HepG2 (cell line): Measurements from ENCODE around the gene ESPN. TPM values are rescaled to one million over a fixed set of nuclear protein-coding genes. Genes with fewer than 3 reads are reported as not detected.

Experiments used
- ATF1 ChIP-seq: IDR thresholded peaks from 2 replicates; pipeline ENCODE4 v1.6.1; 2016; ENCODE audit warnings: mild to moderate bottlenecking, control low read depth
- BCL6 ChIP-seq: IDR thresholded peaks from 2 replicates; pipeline ENCODE4 v1.6.1; 2016; ENCODE audit warnings: missing genetic modification reagents, missing compliant biosample characterization
- BRCA1 ChIP-seq: sonication (generic); formaldehyde crosslinking; IDR thresholded peaks from 2 replicates; pipeline ENCODE4 v1.4.0; 2020; ENCODE audit warnings: missing genetic modification reagents
- CBX1 ChIP-seq: IDR thresholded peaks from one replicate; pipeline ENCODE4 v1.6.1; 2016; ENCODE audit warnings: antibody characterized with exemption, low read depth
- CBX5 ChIP-seq: sonication (generic); formaldehyde crosslinking; IDR thresholded peaks from 2 replicates; pipeline ENCODE4 v1.4.0; 2020; ENCODE audit warnings: missing genetic modification reagents, borderline replicate concordance
- KDM3A ChIP-seq: IDR thresholded peaks from 2 replicates; pipeline ENCODE4 v1.6.1; 2018; ENCODE audit warnings: low read depth, missing compliant biosample characterization
- KLF11 ChIP-seq: IDR thresholded peaks from 2 replicates; pipeline ENCODE4 v1.6.1; 2016; ENCODE audit warnings: missing compliant biosample characterization
- KLF16 ChIP-seq, 2 experiments: sonication (generic) in 1 of 2; formaldehyde crosslinking in 1 of 2; IDR thresholded peaks; 2 replicates each; pipeline versions ENCODE4 v1.6.1 to v1.8.0; 2016 to 2023; ENCODE audit warnings: missing genetic modification reagents in 2 of 2, missing compliant biosample characterization in 1 of 2
- MTF2 ChIP-seq: sonication (generic); formaldehyde crosslinking; IDR thresholded peaks from 2 replicates; pipeline ENCODE4 v1.5.0; 2020; ENCODE audit warnings: missing genetic modification reagents, borderline replicate concordance
- NFIB ChIP-seq: sonication (generic); formaldehyde crosslinking; IDR thresholded peaks from 2 replicates; pipeline ENCODE4 v1.9.0; 2021; ENCODE audit warnings: missing genetic modification reagents, mild to moderate bottlenecking, borderline replicate concordance
- PAF1 ChIP-seq: IDR thresholded peaks from 2 replicates; pipeline ENCODE4 v1.6.1; 2016; ENCODE audit warnings: missing genetic modification reagents, missing compliant biosample characterization
- RARG ChIP-seq: sonication (generic); formaldehyde crosslinking; IDR thresholded peaks from 2 replicates; pipeline ENCODE4 v1.4.0; 2020; ENCODE audit warnings: low read depth, mild to moderate bottlenecking, missing genetic modification reagents
- SOX13 ChIP-seq, 3 experiments: fragments of 450-650 bp in 1 of 3; sonication (generic) in 1 of 3; formaldehyde crosslinking in 1 of 3; IDR thresholded peaks in 2 of 3; conservative IDR thresholded peaks in 1 of 3; 2 replicates each; pipeline versions ENCODE4 v1.5.0 to v1.6.1; 2016 to 2020; ENCODE audit warnings: antibody characterized with exemption in 1 of 3, mild to moderate bottlenecking in 1 of 3, missing compliant biosample characterization in 1 of 3, missing genetic modification reagents in 1 of 3, moderate library complexity in 1 of 3
- SRSF1 ChIP-seq: fragments of 200-400 bp; formaldehyde crosslinking; optimal IDR thresholded peaks from 2 replicates; pipeline ENCODE3; 2017; ENCODE audit warnings: mild to moderate bottlenecking, low read depth, low read length, moderate library complexity
- TBX3 ChIP-seq: fragments of 450-650 bp; IDR thresholded peaks from 2 replicates; pipeline ENCODE4 v1.6.1; 2017; ENCODE audit warnings: antibody characterized with exemption, mild to moderate bottlenecking, inconsistent platforms, borderline replicate concordance
- THAP11 ChIP-seq: IDR thresholded peaks from 2 replicates; pipeline ENCODE4 v1.6.1; 2016; ENCODE audit warnings: missing biosample characterization, missing genetic modification reagents
- USF2 ChIP-seq, 2 experiments: sonication (generic) in 1 of 2; formaldehyde crosslinking in 1 of 2; IDR thresholded peaks; 2 replicates each; pipeline versions ENCODE4 v1.5.1 to v1.6.1; 2011 to 2020; ENCODE audit warnings: borderline replicate concordance in 1 of 2, low read depth in 1 of 2, low read length in 1 of 2, mild to moderate bottlenecking in 1 of 2, missing genetic modification reagents in 1 of 2, moderate library complexity in 1 of 2
- YEATS4 ChIP-seq: sonication (generic); formaldehyde crosslinking; IDR thresholded peaks from 2 replicates; pipeline ENCODE4 v1.4.0; 2020; ENCODE audit warnings: missing genetic modification reagents, borderline replicate concordance
- ZEB1 ChIP-seq: IDR thresholded peaks from 2 replicates; pipeline ENCODE4 v1.6.1; 2012; ENCODE audit warnings: mild to moderate bottlenecking, low read depth, inconsistent platforms; ENCODE audit not compliant: insufficient replicate concordance
- ZFP1 ChIP-seq: IDR thresholded peaks from 2 replicates; pipeline ENCODE4 v1.6.1; 2016
- ZKSCAN8 ChIP-seq: IDR thresholded peaks from 2 replicates; pipeline ENCODE4 v1.6.1; 2016; ENCODE audit warnings: borderline replicate concordance, missing genetic modification reagents, missing compliant biosample characterization
- ZNF101 ChIP-seq: sonication (generic); formaldehyde crosslinking; IDR thresholded peaks from 2 replicates; pipeline ENCODE4 v1.4.0; 2020; ENCODE audit warnings: mild to moderate bottlenecking, low read depth, missing genetic modification reagents, borderline replicate concordance
- ZNF235 ChIP-seq: sonication (generic); formaldehyde crosslinking; IDR thresholded peaks from 2 replicates; pipeline ENCODE4 v1.8.1; 2023; ENCODE audit warnings: mild to moderate bottlenecking, missing genetic modification reagents, borderline replicate concordance
- ZNF274 ChIP-seq: sonication (generic); formaldehyde crosslinking; IDR thresholded peaks from 2 replicates; pipeline ENCODE4 v1.5.1; 2020; ENCODE audit warnings: mild to moderate bottlenecking, missing genetic modification reagents
- ZNF709 ChIP-seq: sonication (generic); formaldehyde crosslinking; IDR thresholded peaks from 2 replicates; pipeline ENCODE4 v1.5.0; 2020; ENCODE audit warnings: mild to moderate bottlenecking, missing genetic modification reagents
- ZNF777 ChIP-seq: sonication (generic); formaldehyde crosslinking; IDR thresholded peaks from 2 replicates; pipeline ENCODE4 v1.4.0; 2020; ENCODE audit warnings: missing genetic modification reagents
- ZNF850 ChIP-seq: sonication (generic); formaldehyde crosslinking; conservative IDR thresholded peaks from 2 replicates; pipeline ENCODE4 v1.9.0; 2021; ENCODE audit warnings: mild to moderate bottlenecking, missing genetic modification reagents
- ZSCAN21 ChIP-seq: sonication (generic); formaldehyde crosslinking; IDR thresholded peaks from 2 replicates; pipeline ENCODE4 v1.8.0; 2022; ENCODE audit warnings: mild to moderate bottlenecking, missing genetic modification reagents, moderate library complexity, borderline replicate concordance
- polyA plus RNA-seq, 8 experiments: library from polyadenylated mRNA; depleted of rRNA in 3 of 8; stranded (reverse) in 7 of 8; unstranded in 1 of 8; fragments of >200 nt; fragmentation: Illumina TruSeq in 4 of 8; extraction: Trizol in 4 of 8; gene quantifications; 2 replicates each; pipeline versions ENCODE4 v1.2.1 to v1.2.3, GENCODE V29; 2011 to 2016; ENCODE audit warnings: low read depth in 4 of 8, missing spikeins in 1 of 8, mixed read lengths in 1 of 8; ENCODE audit not compliant: insufficient read depth in 1 of 8
- total RNA-seq, 5 experiments: library from RNA; depleted of rRNA; stranded (reverse); fragments of >200 nt; fragmentation: Illumina TruSeq; extraction: Trizol; gene quantifications; 2 replicates each; pipeline ENCODE4 v1.2.3, GENCODE V29; 2016; ENCODE audit warnings: low read depth in 1 of 5
- TF ChIP-seq, protein P1 (sequence below): sonication (generic); formaldehyde crosslinking; IDR thresholded peaks from 2 replicates; pipeline ENCODE4 v1.4.0; 2020; ENCODE audit warnings: missing genetic modification reagents
- TF ChIP-seq, protein P2 (sequence below): sonication (generic); formaldehyde crosslinking; IDR thresholded peaks from 2 replicates; pipeline ENCODE4 v1.4.0; 2020; ENCODE audit warnings: missing genetic modification reagents

Gene ESPN
- total and polyA plus RNA-seq, 2 of the 13 experiments (the other 11 are each of a cell fraction or from before 2014, with no cell fraction given): 48.6 to 54.2 TPM

GRCh38 chr1:6491081-6491449 lies 66.5 kb downstream of the ESPN start (continued):
- no peak for TF ChIP-seq USF2 (IDR thresholded peaks at IDR 0.05; ENCODE audit: low read depth, low read length)
- no peak for TF ChIP-seq USF2 (CRISPR knock-in tag; IDR thresholded peaks at IDR 0.05; ENCODE audit: borderline replicate concordance)
- TF ChIP-seq ZEB1: no peak
- no peak for TF ChIP-seq PAF1 (CRISPR knock-in tag)
- no peak for TF ChIP-seq MTF2 (CRISPR knock-in tag)
- TF ChIP-seq ZNF850 (CRISPR knock-in tag): no peak
- TF ChIP-seq, protein P1, sequence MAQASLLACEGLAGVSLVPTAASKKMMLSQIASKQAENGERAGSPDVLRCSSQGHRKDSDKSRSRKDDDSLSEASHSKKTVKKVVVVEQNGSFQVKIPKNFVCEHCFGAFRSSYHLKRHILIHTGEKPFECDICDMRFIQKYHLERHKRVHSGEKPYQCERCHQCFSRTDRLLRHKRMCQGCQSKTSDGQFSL (CRISPR knock-in tag): no peak
- TF ChIP-seq ZNF709: no peak
- TF ChIP-seq SRSF1: no peak
- TF ChIP-seq BCL6 (CRISPR knock-in tag): no peak
- TF ChIP-seq KLF16 (CRISPR knock-in tag; IDR thresholded peaks at IDR 0.05): no peak
- no peak for TF ChIP-seq CBX5 (CRISPR knock-in tag)
- TF ChIP-seq ZKSCAN8 (CRISPR knock-in tag): no peak
- no peak for TF ChIP-seq TBX3
- TF ChIP-seq THAP11 (CRISPR knock-in tag): 0 out of 2 replicates have a peak, but pooled peaks have one; percentile 2
- TF ChIP-seq KLF11 (CRISPR knock-in tag): no peak
- no peak for TF ChIP-seq SOX13 (IDR thresholded peaks at IDR 0.05)
- no peak for TF ChIP-seq SOX13 (CRISPR knock-in tag; conservative IDR thresholded peaks at IDR 0.05 in 1 of 2, IDR thresholded peaks at IDR 0.05 in 1 of 2)
- TF ChIP-seq YEATS4 (CRISPR knock-in tag): 0 out of 2 replicates have a peak, but pooled peaks have one; percentile 2
- 0 out of 2 replicates have a peak, but pooled peaks have one; percentile 19 for TF ChIP-seq ZSCAN21
- no peak for TF ChIP-seq CBX1
- TF ChIP-seq ZNF274 (CRISPR knock-in tag): no peak
- TF ChIP-seq RARG (CRISPR knock-in tag): no peak
- TF ChIP-seq ATF1 (CRISPR knock-in tag): no peak
- TF ChIP-seq ZNF777 (CRISPR knock-in tag): peak; percentile 18; the same call in 1 of the 2 replicates
- no peak for TF ChIP-seq BRCA1
- TF ChIP-seq KDM3A (CRISPR knock-in tag): 0 out of 2 replicates have a peak, but pooled peaks have one; percentile 6
- TF ChIP-seq, protein P2, sequence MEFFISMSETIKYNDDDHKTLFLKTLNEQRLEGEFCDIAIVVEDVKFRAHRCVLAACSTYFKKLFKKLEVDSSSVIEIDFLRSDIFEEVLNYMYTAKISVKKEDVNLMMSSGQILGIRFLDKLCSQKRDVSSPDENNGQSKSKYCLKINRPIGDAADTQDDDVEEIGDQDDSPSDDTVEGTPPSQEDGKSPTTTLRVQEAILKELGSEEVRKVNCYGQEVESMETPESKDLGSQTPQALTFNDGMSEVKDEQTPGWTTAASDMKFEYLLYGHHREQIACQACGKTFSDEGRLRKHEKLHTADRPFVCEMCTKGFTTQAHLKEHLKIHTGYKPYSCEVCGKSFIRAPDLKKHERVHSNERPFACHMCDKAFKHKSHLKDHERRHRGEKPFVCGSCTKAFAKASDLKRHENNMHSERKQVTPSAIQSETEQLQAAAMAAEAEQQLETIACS (CRISPR knock-in tag): no peak
- no peak for TF ChIP-seq ZNF235 (CRISPR knock-in tag)
- TF ChIP-seq ZNF101 (CRISPR knock-in tag): no peak
- no peak for TF ChIP-seq NFIB (CRISPR knock-in tag)
- no peak for TF ChIP-seq ZFP1 (CRISPR knock-in tag)
